Effector memory CD4-positive, alpha-beta T cell (primary cell): ENCODE measurements around the gene EEPD1.
A peak's percentile ranks its signal among the peaks of the same experiment; 100 is the strongest.

Experiments used
- DNase-seq, 3 donors: peaks; one replicate each; pipeline ENCODE4 v3.0.0-alpha.2; 2020
- H3K27ac ChIP-seq: 2 replicates; pipeline ENCODE4 v1.7.0; 2013; ENCODE audit warnings: mild to moderate bottlenecking, low read length, moderate library complexity; ENCODE audit not compliant: insufficient read depth, poor library complexity, severe bottlenecking
- H3K27me3 ChIP-seq: replicated peaks from 2 replicates; pipeline ENCODE4 v1.7.0; 2013; ENCODE audit warnings: mild to moderate bottlenecking, low read length; ENCODE audit not compliant: insufficient read depth, control insufficient read depth, poor library complexity, severe bottlenecking
- H3K36me3 ChIP-seq: 2 replicates; pipeline ENCODE4 v1.7.0; 2013; ENCODE audit warnings: mild to moderate bottlenecking, low read length, moderate library complexity; ENCODE audit not compliant: control insufficient read depth, insufficient read depth
- H3K4me1 ChIP-seq: 2 replicates; pipeline ENCODE4 v1.7.0; 2013; ENCODE audit warnings: low read length, mild to moderate bottlenecking; ENCODE audit not compliant: control insufficient read depth, insufficient read depth, poor library complexity, severe bottlenecking
- H3K4me3 ChIP-seq: 2 replicates; pipeline ENCODE4 v1.7.0; 2013; ENCODE audit warnings: low read length, low read depth, mild to moderate bottlenecking; ENCODE audit not compliant: insufficient read depth, poor library complexity, severe bottlenecking
- H3K9me3 ChIP-seq: 2 replicates; pipeline ENCODE4 v1.7.0; 2013; ENCODE audit warnings: mild to moderate bottlenecking, low read length, moderate library complexity; ENCODE audit not compliant: control insufficient read depth

Gene EEPD1

DNA sequence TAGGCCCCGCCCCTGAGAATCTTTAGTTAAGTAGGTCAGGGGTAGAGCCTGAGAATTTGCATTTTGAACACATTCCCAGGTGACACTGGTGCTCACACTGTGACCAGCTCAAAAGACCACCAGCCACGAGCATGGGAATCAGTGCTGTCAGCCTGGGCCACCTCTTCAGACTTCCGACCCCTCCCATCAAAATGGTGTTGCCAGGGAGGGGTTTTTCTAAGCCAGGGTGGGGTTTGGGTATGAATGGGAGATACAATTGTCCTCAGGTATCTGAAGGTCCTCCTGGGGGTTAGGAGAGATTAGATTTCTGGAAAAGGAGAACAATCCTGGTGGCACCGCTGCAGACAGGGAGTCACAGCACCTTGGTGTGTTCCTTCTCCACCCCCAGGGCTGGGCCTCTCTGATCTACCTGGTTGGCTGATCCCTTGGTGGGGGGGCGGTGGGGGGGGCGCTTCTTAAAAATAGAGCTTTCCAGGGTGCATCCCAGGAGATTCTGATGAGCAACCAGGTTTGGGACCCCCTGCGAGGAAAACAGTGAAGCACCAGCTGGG lies 125.1 kb downstream of the EEPD1 start:
- Histone ChIP-seq H3K27ac (no peak overlapping the region), H3K36me3 (no peaks in the 10 kb centered on the region), H3K4me1 (peaks cover 15% of the 10 kb centered on the region), H3K9me3 (no peaks in the 10 kb centered on the region), H3K27me3 (no peaks in the 10 kb centered on the region), H3K4me3 (no peak overlapping the region)
- DNase-seq, result no peak

DNA sequence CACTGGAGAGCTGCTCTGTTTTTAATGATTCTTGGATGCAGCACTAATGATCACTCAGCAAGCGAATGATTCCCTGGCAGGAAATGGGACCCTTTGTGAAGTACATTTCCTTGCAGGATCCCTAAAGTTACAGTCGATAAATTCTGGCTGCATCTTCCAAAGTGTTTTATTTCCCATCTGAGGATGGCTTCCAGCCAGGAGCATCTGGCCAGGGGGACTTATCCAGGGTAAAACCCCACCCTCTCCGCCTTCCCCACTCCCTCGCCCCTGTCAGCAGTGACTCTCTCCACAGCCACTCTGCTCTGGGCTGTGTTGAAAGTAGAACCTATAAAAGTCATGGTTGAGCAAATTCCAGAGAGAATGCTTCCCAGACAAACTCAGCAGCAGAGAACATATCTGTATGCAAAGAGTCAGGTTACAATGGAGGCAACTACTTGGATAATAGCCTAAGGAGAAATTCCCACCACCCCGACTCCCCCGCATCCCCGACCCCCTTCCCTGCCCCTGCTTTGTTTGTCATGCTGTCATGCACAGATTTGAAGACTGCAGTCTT lies 125.6 kb downstream of the EEPD1 start:
- no peaks in the 10 kb centered on the region for H3K36me3 ChIP-seq
- no peaks in the 10 kb centered on the region for H3K9me3 ChIP-seq
- no peak overlapping the region for H3K27ac ChIP-seq
- DNase-seq, result no peak
- no peaks in the 10 kb centered on the region for H3K27me3 ChIP-seq
- no peak overlapping the region for H3K4me3 ChIP-seq
- peaks cover 20% of the 10 kb centered on the region for H3K4me1 ChIP-seq

DNA sequence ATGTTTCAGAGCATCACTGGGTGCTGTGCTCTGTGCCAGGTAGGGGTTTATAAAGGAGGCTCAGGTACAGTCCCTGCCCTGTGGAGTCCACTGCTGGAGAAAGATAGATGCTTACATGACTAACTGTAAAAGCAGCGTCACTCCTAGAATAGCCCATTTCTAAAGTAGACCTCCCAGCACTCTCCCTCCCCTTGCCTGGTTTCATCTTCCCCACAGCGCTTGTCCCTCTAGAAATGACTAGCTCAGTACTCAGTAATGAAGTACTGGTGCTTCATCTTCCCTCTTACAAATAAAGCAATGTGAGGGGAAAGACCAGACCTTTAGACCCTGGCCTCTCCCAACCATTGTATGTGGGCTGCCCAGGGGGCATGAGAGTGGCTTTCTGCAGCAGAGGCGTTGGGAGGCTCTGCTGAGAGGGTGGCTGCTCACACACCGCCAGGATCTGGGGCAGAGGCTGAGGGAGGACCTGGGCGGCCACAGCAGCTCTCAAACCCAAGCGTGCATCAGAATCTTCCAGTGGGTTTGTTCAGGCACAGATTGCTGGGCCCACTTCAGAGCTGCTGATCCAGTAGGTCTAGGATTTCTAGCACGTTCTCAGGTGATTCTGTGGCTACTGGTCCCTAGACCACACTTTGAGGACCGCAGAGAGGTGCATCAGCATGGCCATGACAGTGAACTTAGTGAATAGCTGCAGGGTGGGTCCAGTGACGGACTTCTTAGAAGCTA lies 126.3 kb downstream of the EEPD1 start:
- H3K27me3 ChIP-seq, result no peaks in the 10 kb centered on the region
- H3K4me1 ChIP-seq, result peaks cover 26% of the 10 kb centered on the region
- DNase-seq, result no peak
- H3K9me3 ChIP-seq, result no peaks in the 10 kb centered on the region
- H3K4me3 ChIP-seq, result no peak overlapping the region
- no peak overlapping the region for H3K27ac ChIP-seq
- H3K36me3 ChIP-seq, result no peaks in the 10 kb centered on the region

DNA sequence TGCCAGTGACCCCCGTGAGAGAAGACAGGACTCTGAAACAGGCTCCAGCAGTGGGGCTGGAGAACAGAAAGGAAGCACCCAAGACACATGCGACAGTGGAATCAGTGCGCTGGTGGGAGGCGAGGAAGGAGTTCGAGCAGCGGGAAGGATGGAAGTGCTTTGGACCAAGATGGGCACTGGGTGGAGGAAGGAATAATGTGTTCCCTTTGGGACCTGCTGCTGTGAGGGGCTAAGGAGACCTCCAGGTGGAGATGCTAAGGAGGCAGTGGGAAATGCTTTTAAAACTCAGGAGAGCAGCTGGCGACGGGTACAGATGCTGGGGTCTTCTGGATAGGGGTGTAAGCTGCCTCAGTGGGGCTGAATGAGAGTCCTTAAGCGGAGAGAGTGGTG lies 126.9 kb downstream of the EEPD1 start:
- H3K27ac ChIP-seq, result no peak overlapping the region
- H3K36me3 ChIP-seq, result no peaks in the 10 kb centered on the region
- H3K27me3 ChIP-seq, result no peaks in the 10 kb centered on the region
- no peak overlapping the region for H3K4me3 ChIP-seq
- DNase-seq, result no peak
- peaks cover 27% of the 10 kb centered on the region for H3K4me1 ChIP-seq
- H3K9me3 ChIP-seq, result no peaks in the 10 kb centered on the region

DNA sequence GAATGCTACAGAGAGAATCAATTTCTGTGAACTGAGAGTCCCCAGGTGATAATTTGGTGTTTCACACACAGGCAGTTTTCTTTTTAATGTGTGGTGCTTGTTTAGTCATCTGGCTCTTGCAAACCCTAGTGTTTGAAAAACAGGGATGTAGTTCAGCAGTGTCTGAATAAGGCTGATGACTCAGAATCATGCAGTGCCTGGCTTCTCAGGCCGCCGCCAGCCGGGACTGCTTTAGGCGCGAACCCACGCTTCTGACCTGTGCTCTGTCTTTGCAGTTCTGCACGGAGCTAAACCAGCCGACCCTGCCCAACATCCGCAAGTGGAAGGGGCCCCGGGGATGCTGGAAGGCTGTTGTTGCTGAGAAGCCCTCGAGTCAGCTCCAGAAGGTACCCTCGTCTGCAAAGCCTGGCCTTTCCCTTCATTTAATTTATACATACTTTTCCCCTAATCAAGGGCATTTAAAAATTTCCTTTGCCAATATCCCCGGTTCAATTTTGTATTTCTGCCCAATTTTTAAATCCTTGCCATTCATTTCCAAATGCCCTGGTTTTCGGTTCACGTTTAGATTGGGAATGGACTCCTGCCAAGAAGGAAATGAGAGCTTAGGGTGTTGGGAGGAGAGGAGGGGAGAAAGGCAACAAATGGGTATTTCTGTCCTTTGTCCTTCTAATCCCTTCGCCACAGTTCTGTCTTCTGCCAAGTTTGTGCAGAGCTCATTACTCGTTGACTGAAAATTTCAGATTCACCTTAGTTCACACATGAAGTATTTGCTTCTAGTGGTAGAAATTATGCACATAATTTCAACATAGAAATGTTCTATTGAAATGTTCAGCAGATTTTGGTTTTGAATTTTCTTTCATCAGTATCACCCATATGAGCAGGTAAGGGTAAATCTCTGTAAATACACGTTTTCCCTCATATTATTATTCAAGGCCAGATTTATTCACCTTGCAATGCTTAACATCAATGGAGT lies 128.1 kb downstream of the EEPD1 start:
- Histone ChIP-seq H3K4me3 (no peak overlapping the region), H3K4me1 (peaks cover 40% of the 10 kb centered on the region)
- no peak for DNase-seq

DNA sequence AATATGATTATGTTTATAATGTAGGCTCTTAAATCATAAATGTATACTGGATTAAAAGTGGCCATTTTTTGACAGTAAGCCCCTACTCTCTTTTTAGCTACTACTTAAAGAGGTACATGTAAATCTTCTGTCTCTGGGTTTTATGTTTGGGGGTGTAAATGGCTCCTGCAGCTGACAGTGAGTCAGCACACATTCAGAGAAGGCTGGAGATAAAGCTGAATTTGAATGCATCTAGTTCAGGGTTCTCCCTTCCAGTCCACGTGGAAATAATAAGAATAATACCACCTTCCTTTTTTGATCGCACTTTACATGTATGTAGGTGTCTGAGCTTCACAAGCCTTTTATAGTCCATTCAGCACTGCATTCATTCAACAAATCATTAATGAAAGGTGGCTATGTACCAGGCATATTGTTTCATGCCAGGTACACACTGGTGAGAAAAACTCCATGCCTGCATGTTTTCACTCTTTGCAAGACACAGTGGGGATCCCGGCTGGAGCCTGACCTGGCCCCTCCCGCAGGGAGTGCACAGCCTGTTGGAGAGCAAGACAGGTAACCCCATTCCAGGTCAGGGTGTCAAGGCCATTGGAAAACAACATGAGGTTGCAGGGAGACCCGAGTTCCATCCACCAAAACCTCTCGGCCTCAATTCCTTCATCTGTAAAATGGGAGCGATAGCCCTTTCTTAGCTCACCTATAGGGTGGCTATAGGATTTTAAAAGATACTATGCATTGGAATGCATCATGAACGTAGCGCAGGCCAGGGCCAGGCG lies 129.1 kb downstream of the EEPD1 start:
- no peaks in the 10 kb centered on the region for H3K36me3 ChIP-seq
- no peaks in the 10 kb centered on the region for H3K9me3 ChIP-seq
- peaks cover 50% of the 10 kb centered on the region for H3K4me1 ChIP-seq
- no peak for DNase-seq
- no peak overlapping the region for H3K4me3 ChIP-seq
- no peaks in the 10 kb centered on the region for H3K27me3 ChIP-seq
- H3K27ac ChIP-seq, result no peak overlapping the region

More for the DNA sequence above, 128.1 kb downstream of the EEPD1 start:
- Histone ChIP-seq H3K27me3 (no peaks in the 10 kb centered on the region), H3K36me3 (no peaks in the 10 kb centered on the region), H3K27ac (no peak overlapping the region), H3K9me3 (no peaks in the 10 kb centered on the region)

DNA sequence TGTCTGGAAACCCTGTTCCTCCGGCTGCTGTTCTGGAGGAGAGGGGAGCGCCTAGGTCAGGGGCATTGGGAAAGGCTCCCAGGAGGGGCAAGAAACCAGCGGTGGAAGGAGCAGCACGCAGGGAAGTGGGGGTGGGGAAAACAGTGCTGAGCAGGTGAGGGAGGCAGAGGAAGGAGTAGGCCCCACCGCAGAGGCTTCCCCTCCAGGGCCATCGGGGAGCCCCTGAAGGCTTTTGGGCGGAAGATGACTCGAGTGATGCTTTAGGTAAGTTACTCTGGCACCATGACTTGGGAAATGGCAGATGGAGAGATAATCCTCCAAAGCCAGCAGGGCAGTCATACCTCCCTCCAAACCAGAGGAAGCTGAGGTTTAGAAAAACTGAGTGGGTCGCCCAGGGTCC lies 130.1 kb downstream of the EEPD1 start:
- Histone ChIP-seq H3K9me3 (no peaks in the 10 kb centered on the region), H3K36me3 (no peaks in the 10 kb centered on the region), H3K4me1 (peaks cover 55% of the 10 kb centered on the region), H3K27me3 (no peaks in the 10 kb centered on the region), H3K27ac (peak overlapping the region; percentile 22), H3K4me3 (no peak overlapping the region)
- no peak for DNase-seq

DNA sequence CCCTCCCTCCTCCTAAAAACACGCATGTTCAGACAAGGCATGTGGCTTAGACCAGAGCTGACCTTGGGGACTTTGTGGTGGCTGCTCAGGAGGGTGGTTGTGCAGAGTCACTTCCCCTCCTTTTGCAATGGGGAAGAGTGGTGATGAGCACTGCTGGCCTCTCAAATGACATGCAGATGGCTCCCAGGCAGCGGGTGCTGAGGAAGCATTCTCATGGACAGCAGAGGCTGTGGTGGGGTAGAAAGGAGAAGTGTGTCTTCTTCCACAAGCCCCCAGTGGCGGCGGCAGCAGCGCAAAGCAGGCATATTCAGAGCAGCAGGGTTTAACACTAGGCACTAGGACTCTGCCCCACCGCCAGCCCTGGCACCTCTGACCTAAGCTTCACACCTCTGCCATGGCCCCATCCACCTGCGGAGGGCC lies 130.7 kb downstream of the EEPD1 start:
- Histone ChIP-seq H3K27me3 (no peaks in the 10 kb centered on the region), H3K4me3 (no peak overlapping the region), H3K4me1 (peaks cover 58% of the 10 kb centered on the region), H3K9me3 (no peaks in the 10 kb centered on the region), H3K27ac (peak overlapping the region; percentile 3), H3K36me3 (no peaks in the 10 kb centered on the region)
- no peak for DNase-seq

DNA sequence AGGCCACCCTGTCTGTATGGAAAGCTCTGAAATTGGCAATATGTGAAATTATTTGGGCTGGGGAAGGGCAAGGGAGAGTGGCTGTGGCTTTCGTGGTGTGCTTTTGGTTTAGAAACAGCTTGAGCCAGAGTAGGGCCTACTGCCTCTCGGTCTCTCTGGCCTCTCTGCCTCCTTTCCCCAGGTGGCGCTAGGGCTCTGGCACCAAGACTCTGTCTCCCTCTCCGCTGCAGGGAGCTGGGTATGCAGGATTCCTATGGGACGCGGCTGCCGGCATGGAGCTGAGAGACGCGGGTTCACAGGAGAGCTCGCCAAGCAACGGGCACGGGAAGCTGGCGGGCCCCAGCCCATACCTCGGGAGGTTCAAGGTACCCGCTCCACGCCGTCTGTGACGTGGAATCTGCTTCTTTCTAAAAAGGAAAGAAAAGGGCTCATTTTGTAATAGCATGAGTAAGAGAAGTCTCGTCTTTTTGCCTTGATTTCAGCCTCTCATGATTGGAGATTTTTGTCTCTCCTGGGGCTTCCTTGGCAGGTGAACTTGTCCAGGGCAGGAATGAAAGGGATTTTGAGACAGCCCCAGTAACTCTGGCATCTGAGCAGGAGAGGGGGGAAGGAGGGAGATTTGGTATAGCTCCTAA lies 131.5 kb downstream of the EEPD1 start:
- Histone ChIP-seq H3K27ac (peak overlapping the region; percentile 88), H3K4me3 (no peak overlapping the region), H3K4me1 (peaks cover 58% of the 10 kb centered on the region), H3K27me3 (no peaks in the 10 kb centered on the region), H3K9me3 (no peaks in the 10 kb centered on the region), H3K36me3 (no peaks in the 10 kb centered on the region)
- no peak for DNase-seq
